Limb (tissue), 2 donors: Measurements from ENCODE around the gene P2RX2.

ENCODE experiments used
- DNase-seq, 2 donors: peaks; one replicate each; pipeline ENCODE4 v3.0.0-alpha.2; 2016; ENCODE audit errors: extremely low spot score in 2 of 2

Gene P2RX2

GRCh38 chr12:132619386-132620112, 973 bp downstream of the P2RX2 start:
- no peak for DNase-seq

GRCh38 chr12:132620113-132620898, 1.7 kb downstream of the P2RX2 start:
- DNase-seq = no peak

GRCh38 chr12:132620899-132621656, 2.5 kb downstream of the P2RX2 start:
- no peak for DNase-seq

- no peak for DNase-seq
These were observed 3.3 kb downstream of the P2RX2 start for GRCh38 chr12:132621657-132622435.

- peak in 1 of 2 donors; percentile 47 for DNase-seq
These were observed 4.0 kb downstream of the P2RX2 start for GRCh38 chr12:132622437-132623071.

GRCh38 chr12:132623072-132623869, 4.7 kb downstream of the P2RX2 start:
- DNase-seq = no peak

- no peak for DNase-seq
These were observed 5.7 kb downstream of the P2RX2 start for GRCh38 chr12:132624186-132624855.

GRCh38 chr12:132624910-132625630, 6.5 kb downstream of the P2RX2 start:
- no peak for DNase-seq

GRCh38 chr12:132625731-132626430, 7.3 kb downstream of the P2RX2 start:
- DNase-seq = no peak

GRCh38 chr12:132629330-132629729, 10.8 kb downstream of the P2RX2 start:
- DNase-seq = no peak

GRCh38 chr12:132630672-132631071, 12.1 kb downstream of the P2RX2 start:
- DNase-seq = no peak

- no peak for DNase-seq
These were observed 13.1 kb downstream of the P2RX2 start for GRCh38 chr12:132631666-132632065.

- no peak for DNase-seq
These were observed 14.1 kb downstream of the P2RX2 start for GRCh38 chr12:132632521-132633228.

GRCh38 chr12:132633398-132633797, 14.8 kb downstream of the P2RX2 start:
- no peak for DNase-seq

GRCh38 chr12:132633901-132634300, 15.3 kb downstream of the P2RX2 start:
- DNase-seq = no peak

GRCh38 chr12:132634411-132634990, 15.9 kb downstream of the P2RX2 start:
- no peak for DNase-seq
